ENCODE measurements around the gene SLU7. TPM values are rescaled to one million over a fixed set of nuclear protein-coding genes. Genes with fewer than 3 reads are reported as not detected.

Gene SLU7
- total RNA-seq, 1 donor from 2014 or later, result 50.5 TPM

Other genes starting within 250 kb of the SLU7 start
- not detected for gene FABP6, start 189.6 kb downstream of the SLU7 start, total RNA-seq
- gene CCNJL, start 106.5 kb downstream of the SLU7 start, total RNA-seq, result 6.3 TPM
- gene C1QTNF2, start 48.5 kb downstream of the SLU7 start, total RNA-seq, result 1.3 TPM
- 3.3 TPM for gene FAM200C, start 19.0 kb downstream of the SLU7 start, total RNA-seq
- gene PTTG1, start 2.8 kb upstream of the SLU7 start, total RNA-seq, result 1.0 TPM